Liver (tissue), 3 donors: ENCODE measurements around the gene CHID1.

ENCODE experiments used
- GABPA ChIP-seq, 2 donors: IDR thresholded peaks in 1 of 2; conservative IDR thresholded peaks in 1 of 2; 2 replicates each; pipeline ENCODE4 v1.6.1; 2016; ENCODE audit warnings: antibody characterized with exemption in 2 of 2, mild to moderate bottlenecking in 1 of 2, moderate library complexity in 1 of 2
- HNF4G ChIP-seq: IDR thresholded peaks from 2 replicates; pipeline ENCODE4 v1.6.1; 2016; ENCODE audit warnings: antibody characterized with exemption
- RAD21 ChIP-seq, 2 donors: IDR thresholded peaks; 2 replicates each; pipeline ENCODE4 v1.6.1; 2016; ENCODE audit warnings: antibody characterized with exemption in 2 of 2, mild to moderate bottlenecking in 2 of 2
- TF ChIP-seq, protein P1 (sequence below): fragments of 150-350 bp; IDR thresholded peaks from 2 replicates; pipeline ENCODE4 v1.5.1; 2017; ENCODE audit warnings: improper control_type of control experiment, low read depth, low read length; ENCODE audit not compliant: missing input control
- TF ChIP-seq, protein P2 (sequence below): IDR thresholded peaks from 2 replicates; pipeline ENCODE4 v1.6.1; 2016; ENCODE audit warnings: antibody characterized with exemption, mild to moderate bottlenecking
- TF ChIP-seq, protein P3 (sequence below): IDR thresholded peaks from 2 replicates; pipeline ENCODE4 v1.6.1; 2016; ENCODE audit warnings: antibody characterized with exemption
- donor health status: healthy.
- donor health status: healthy.

DNA sequence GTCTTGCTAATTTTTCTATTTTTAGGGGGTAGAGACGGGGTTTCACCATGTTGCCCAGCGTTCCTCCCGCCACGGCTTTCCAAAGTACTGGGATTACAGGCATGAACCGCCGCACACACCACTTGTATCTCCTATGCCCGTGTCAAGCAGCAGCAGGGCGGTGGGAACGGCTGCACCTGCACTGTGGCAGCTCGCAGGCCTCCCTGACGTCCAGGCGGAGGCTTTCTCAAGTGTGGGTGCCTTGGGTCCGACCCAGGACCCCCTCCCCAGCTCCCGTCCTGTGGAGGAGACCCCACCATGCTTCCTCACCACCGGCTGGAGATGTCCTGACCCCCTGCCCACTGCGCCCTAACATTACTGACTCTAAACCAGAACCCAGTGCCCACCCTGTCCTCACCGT lies 42.2 kb downstream of the CHID1 start:
- TF ChIP-seq, protein P1, sequence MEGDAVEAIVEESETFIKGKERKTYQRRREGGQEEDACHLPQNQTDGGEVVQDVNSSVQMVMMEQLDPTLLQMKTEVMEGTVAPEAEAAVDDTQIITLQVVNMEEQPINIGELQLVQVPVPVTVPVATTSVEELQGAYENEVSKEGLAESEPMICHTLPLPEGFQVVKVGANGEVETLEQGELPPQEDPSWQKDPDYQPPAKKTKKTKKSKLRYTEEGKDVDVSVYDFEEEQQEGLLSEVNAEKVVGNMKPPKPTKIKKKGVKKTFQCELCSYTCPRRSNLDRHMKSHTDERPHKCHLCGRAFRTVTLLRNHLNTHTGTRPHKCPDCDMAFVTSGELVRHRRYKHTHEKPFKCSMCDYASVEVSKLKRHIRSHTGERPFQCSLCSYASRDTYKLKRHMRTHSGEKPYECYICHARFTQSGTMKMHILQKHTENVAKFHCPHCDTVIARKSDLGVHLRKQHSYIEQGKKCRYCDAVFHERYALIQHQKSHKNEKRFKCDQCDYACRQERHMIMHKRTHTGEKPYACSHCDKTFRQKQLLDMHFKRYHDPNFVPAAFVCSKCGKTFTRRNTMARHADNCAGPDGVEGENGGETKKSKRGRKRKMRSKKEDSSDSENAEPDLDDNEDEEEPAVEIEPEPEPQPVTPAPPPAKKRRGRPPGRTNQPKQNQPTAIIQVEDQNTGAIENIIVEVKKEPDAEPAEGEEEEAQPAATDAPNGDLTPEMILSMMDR = no peak
- TF ChIP-seq RAD21 (IDR thresholded peaks at IDR 0.05) (no peak), HNF4G (no peak), GABPA (IDR thresholded peaks at IDR 0.05 in 1 of 2, conservative IDR thresholded peaks at IDR 0.05 in 1 of 2) (no peak)
- TF ChIP-seq, protein P2, sequence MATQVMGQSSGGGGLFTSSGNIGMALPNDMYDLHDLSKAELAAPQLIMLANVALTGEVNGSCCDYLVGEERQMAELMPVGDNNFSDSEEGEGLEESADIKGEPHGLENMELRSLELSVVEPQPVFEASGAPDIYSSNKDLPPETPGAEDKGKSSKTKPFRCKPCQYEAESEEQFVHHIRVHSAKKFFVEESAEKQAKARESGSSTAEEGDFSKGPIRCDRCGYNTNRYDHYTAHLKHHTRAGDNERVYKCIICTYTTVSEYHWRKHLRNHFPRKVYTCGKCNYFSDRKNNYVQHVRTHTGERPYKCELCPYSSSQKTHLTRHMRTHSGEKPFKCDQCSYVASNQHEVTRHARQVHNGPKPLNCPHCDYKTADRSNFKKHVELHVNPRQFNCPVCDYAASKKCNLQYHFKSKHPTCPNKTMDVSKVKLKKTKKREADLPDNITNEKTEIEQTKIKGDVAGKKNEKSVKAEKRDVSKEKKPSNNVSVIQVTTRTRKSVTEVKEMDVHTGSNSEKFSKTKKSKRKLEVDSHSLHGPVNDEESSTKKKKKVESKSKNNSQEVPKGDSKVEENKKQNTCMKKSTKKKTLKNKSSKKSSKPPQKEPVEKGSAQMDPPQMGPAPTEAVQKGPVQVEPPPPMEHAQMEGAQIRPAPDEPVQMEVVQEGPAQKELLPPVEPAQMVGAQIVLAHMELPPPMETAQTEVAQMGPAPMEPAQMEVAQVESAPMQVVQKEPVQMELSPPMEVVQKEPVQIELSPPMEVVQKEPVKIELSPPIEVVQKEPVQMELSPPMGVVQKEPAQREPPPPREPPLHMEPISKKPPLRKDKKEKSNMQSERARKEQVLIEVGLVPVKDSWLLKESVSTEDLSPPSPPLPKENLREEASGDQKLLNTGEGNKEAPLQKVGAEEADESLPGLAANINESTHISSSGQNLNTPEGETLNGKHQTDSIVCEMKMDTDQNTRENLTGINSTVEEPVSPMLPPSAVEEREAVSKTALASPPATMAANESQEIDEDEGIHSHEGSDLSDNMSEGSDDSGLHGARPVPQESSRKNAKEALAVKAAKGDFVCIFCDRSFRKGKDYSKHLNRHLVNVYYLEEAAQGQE = no peak
- TF ChIP-seq, protein P3, sequence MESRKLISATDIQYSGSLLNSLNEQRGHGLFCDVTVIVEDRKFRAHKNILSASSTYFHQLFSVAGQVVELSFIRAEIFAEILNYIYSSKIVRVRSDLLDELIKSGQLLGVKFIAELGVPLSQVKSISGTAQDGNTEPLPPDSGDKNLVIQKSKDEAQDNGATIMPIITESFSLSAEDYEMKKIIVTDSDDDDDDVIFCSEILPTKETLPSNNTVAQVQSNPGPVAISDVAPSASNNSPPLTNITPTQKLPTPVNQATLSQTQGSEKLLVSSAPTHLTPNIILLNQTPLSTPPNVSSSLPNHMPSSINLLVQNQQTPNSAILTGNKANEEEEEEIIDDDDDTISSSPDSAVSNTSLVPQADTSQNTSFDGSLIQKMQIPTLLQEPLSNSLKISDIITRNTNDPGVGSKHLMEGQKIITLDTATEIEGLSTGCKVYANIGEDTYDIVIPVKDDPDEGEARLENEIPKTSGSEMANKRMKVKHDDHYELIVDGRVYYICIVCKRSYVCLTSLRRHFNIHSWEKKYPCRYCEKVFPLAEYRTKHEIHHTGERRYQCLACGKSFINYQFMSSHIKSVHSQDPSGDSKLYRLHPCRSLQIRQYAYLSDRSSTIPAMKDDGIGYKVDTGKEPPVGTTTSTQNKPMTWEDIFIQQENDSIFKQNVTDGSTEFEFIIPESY = no peak
